HUES64 (cell line): Measurements from ENCODE around the gene METTL1.

Experiments used
- H3K27ac ChIP-seq: 2 replicates; pipeline ENCODE4 v1.7.0; 2013; ENCODE audit warnings: low read depth, low read length, inconsistent platforms
- H3K27me3 ChIP-seq: 2 replicates; pipeline ENCODE4 v1.6.1; 2013; ENCODE audit warnings: mild to moderate bottlenecking, low read length; ENCODE audit not compliant: insufficient read depth
- H3K36me3 ChIP-seq: 2 replicates; pipeline ENCODE4 v1.6.1; 2013; ENCODE audit warnings: mild to moderate bottlenecking, low read length; ENCODE audit not compliant: insufficient read depth
- H3K4me1 ChIP-seq: 2 replicates; pipeline ENCODE4 v1.6.1; 2013; ENCODE audit warnings: mild to moderate bottlenecking, low read length, moderate library complexity; ENCODE audit not compliant: insufficient read depth
- H3K4me3 ChIP-seq: 2 replicates; pipeline ENCODE4 v1.5.1; 2013; ENCODE audit warnings: mild to moderate bottlenecking, low read length, moderate library complexity
- H3K9ac ChIP-seq: 2 replicates; pipeline ENCODE4 v1.6.1; 2013; ENCODE audit warnings: mild to moderate bottlenecking, low read depth, low read length
- H3K9me3 ChIP-seq: 2 replicates; pipeline ENCODE4 v1.6.1; 2013; ENCODE audit warnings: low read depth, low read length; ENCODE audit not compliant: insufficient read depth
- WGBS: fragments of 150-250, 120-280 bp; methylation state at CpG from one replicate; pipeline ENCODE4 v1.1.7; 2013; ENCODE audit warnings: missing lambda C conversion rate; 5-methylcytosine and 5-hydroxymethylcytosine counted together

Gene METTL1

DNA sequence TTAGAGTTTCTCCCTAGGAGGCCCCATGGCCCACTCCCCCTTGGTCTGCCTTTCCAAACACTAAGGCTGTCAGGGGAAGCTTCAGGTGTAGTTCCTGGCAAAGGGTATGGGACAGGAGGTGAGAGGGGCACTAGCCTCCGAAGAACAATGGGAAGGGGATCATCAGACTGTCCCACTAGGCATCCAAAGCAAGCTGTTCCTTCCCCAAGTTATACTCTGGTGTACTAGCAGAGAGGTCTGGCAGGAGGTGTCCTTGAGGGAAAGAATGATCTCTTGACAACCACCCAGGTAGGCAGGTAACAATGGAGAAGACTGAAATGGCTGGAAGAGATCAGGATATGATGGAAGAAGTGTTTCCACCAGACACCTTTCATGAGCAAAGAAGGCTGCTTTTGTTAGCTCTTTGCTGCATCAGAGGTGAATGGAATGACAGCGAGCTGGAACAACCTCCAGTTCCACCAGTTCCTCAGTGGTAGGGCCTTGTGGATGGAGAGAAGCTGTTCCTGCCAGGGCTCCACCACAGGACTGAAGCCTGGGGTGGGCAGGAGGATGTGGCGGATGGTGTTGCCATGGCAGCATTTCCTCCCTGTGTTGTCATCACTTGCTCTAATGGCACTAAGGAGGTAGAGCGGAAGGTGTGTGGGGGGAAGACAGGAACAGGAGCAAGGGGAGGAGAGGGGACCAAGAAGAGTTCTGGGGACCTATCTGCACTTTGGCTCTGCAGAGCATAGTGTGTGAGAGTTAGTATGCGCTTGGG, 31.1 kb downstream of the METTL1 start:
- WGBS: 73% methylated on average over 5 of the region's 5 CpGs
- Histone ChIP-seq H3K27ac (no peak overlapping the region), H3K9me3 (no peaks in the 10 kb centered on the region), H3K4me1 (peaks cover 12% of the 10 kb centered on the region), H3K9ac (no peak overlapping the region), H3K36me3 (0 out of 2 replicates have a peak, but pooled peaks cover 2% of the 10 kb centered on the region), H3K4me3 (no peak overlapping the region), H3K27me3 (peaks cover 72% of the 10 kb centered on the region)

- Histone ChIP-seq H3K36me3 (no peaks in the 10 kb centered on the region), H3K4me3 (no peak overlapping the region), H3K9me3 (no peaks in the 10 kb centered on the region), H3K4me1 (peaks cover 12% of the 10 kb centered on the region), H3K27me3 (peaks cover 80% of the 10 kb centered on the region), H3K27ac (no peak overlapping the region), H3K9ac (no peak overlapping the region)
- 31% methylated on average over 10 of the region's 10 CpGs for WGBS
These were observed 31.9 kb downstream of the METTL1 start for GRCh38 chr12:57739914-57740538.

DNA sequence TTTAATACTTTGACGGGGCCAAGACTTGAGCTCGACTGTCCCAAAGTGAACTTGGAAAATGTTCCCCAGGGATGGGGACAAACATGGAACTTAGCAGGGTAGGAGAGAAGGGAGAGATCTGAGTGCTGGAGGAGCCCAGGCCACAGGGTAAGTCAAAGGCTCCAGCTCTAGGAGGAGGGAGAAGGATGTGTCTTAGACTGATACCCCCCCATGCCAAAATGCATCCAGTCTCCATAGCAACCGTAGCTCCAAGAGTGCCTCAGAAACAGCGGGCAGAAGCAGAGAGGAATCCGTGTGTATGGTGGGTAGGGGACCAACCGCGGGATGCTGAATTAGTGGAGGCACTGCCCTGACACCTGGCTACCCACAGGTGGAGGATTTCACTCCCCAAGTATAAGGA, 32.5 kb downstream of the METTL1 start:
- no peaks in the 10 kb centered on the region for H3K9me3 ChIP-seq
- H3K27me3 ChIP-seq: peaks cover 86% of the 10 kb centered on the region
- H3K9ac ChIP-seq: no peak overlapping the region
- no peaks in the 10 kb centered on the region for H3K36me3 ChIP-seq
- H3K4me1 ChIP-seq: peaks cover 12% of the 10 kb centered on the region
- WGBS: 23% methylated on average over 7 of the region's 7 CpGs
- peak overlapping the region; percentile 44; the same call in 1 of the 2 replicates for H3K4me3 ChIP-seq
- no peak overlapping the region for H3K27ac ChIP-seq

- no peak within 1 kb of the TSS for H3K27ac ChIP-seq
- no peaks in the 10 kb centered on the region for H3K36me3 ChIP-seq
- peaks cover 92% of the 10 kb centered on the region for H3K27me3 ChIP-seq
- H3K4me3 ChIP-seq: peak within 1 kb of the TSS; percentile 44
- under 1% methylated on average over 35 of the region's 36 CpGs for WGBS
- no peak within 1 kb of the TSS for H3K9ac ChIP-seq
- H3K9me3 ChIP-seq: no peaks in the 10 kb centered on the region
- peaks cover 12% of the 10 kb centered on the region for H3K4me1 ChIP-seq
These were observed 33.2 kb downstream of the METTL1 start, which contains the start of gene AGAP2 for GRCh38 chr12:57738661-57739237. TSS of gene AGAP2 (minus strand) at chr12:57738742. CDS start at chr12:57738246, 496 bp downstream.

GRCh38 chr12:57737467-57738460, 34.1 kb downstream of the METTL1 start:
- H3K4me1 ChIP-seq: peaks cover 12% of the 10 kb centered on the region
- no peaks in the 10 kb centered on the region for H3K36me3 ChIP-seq
- H3K9ac ChIP-seq: no peak overlapping the region
- WGBS: 2% methylated on average over 109 of the region's 110 CpGs
- H3K27ac ChIP-seq: no peak overlapping the region
- H3K9me3 ChIP-seq: no peaks in the 10 kb centered on the region
- peaks cover 99% of the 10 kb centered on the region for H3K27me3 ChIP-seq
- H3K4me3 ChIP-seq: peak overlapping the region; percentile 41

- Histone ChIP-seq H3K4me3 (peak overlapping the region; percentile 41), H3K4me1 (peaks cover 12% of the 10 kb centered on the region), H3K27ac (no peak overlapping the region), H3K36me3 (no peaks in the 10 kb centered on the region), H3K27me3 (peaks cover 99% of the 10 kb centered on the region), H3K9ac (no peak overlapping the region), H3K9me3 (no peaks in the 10 kb centered on the region)
- 2% methylated on average over 31 of the region's 31 CpGs for WGBS
These were observed 35.0 kb downstream of the METTL1 start for GRCh38 chr12:57736741-57737466.

- no peak overlapping the region for H3K9ac ChIP-seq
- H3K9me3 ChIP-seq: no peaks in the 10 kb centered on the region
- peaks cover 99% of the 10 kb centered on the region for H3K27me3 ChIP-seq
- under 1% methylated on average over 47 of the region's 49 CpGs for WGBS
- H3K27ac ChIP-seq: no peak overlapping the region
- H3K36me3 ChIP-seq: no peaks in the 10 kb centered on the region
- peaks cover 12% of the 10 kb centered on the region for H3K4me1 ChIP-seq
- peak overlapping the region; percentile 41 for H3K4me3 ChIP-seq
These were observed 35.8 kb downstream of the METTL1 start for GRCh38 chr12:57735952-57736740.

GRCh38 chr12:57735198-57735855, 36.6 kb downstream of the METTL1 start:
- H3K9me3 ChIP-seq: no peaks in the 10 kb centered on the region
- 19% methylated on average over 7 of the region's 8 CpGs for WGBS
- no peaks in the 10 kb centered on the region for H3K36me3 ChIP-seq
- no peak overlapping the region for H3K27ac ChIP-seq
- H3K27me3 ChIP-seq: peaks cover 99% of the 10 kb centered on the region
- no peak overlapping the region for H3K9ac ChIP-seq
- H3K4me1 ChIP-seq: peaks cover 12% of the 10 kb centered on the region
- peak overlapping the region; percentile 41; the same call in 1 of the 2 replicates for H3K4me3 ChIP-seq

DNA sequence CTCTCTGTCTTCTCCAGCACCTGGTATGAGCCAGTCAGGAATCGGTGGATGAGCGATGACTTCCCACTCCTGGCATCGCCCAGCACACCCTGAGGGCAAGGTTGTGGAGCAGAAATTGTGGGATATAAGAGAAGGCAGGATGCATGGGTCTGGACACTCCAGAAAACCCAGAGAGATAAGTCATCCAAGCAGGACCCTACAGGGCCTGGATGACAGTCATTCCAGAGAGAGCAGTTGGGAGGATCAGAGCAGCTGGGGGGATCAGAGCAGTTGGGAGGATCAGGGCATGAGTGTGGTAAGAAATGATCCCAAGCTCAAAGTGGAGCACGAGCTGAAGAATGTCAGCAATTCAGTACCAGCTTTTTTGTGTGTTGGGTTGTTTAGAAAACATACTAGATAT, 37.3 kb downstream of the METTL1 start:
- no peaks in the 10 kb centered on the region for H3K9me3 ChIP-seq
- H3K27ac ChIP-seq: no peak overlapping the region
- H3K9ac ChIP-seq: no peak overlapping the region
- 83% methylated on average over 4 of the region's 4 CpGs for WGBS
- no peak overlapping the region for H3K4me3 ChIP-seq
- H3K27me3 ChIP-seq: peaks cover 99% of the 10 kb centered on the region
- H3K36me3 ChIP-seq: no peaks in the 10 kb centered on the region
- peaks cover 12% of the 10 kb centered on the region for H3K4me1 ChIP-seq
